B cell (primary cell): Measurements from ENCODE around the gene POLD4. TPM values are rescaled to one million over a fixed set of nuclear protein-coding genes. Genes with fewer than 3 reads are reported as not detected.

Experiments
- ATAC-seq: fragments of 200-7000 bp; cut with Tn5 transposase; one replicate; pipeline ENCODE4 v1.10.0; 2021; ENCODE audit warnings: low read depth, mild to moderate bottlenecking, moderate number of reproducible peaks, moderate library complexity
- CTCF ChIA-PET: fragments of 350-600 bp; sonication (Branson Sonifier 250); formaldehyde crosslinking; loops from one replicate; lab custom pipeline; 2021; ENCODE audit warnings: antibody characterized with exemption, inconsistent platforms; lab: Charles Lee
- POLR2A ChIA-PET: fragments of 350-600 bp; sonication (Branson Sonifier 250); formaldehyde crosslinking; loops from one replicate; lab custom pipeline; 2021; ENCODE audit warnings: antibody characterized with exemption; lab: Charles Lee
- DNase-seq: peaks from one replicate; pipeline ENCODE4 v3.0.0; 2013
- H2AFZ ChIP-seq: 2 replicates; pipeline ENCODE4 v1.6.1; 2012; ENCODE audit warnings: mild to moderate bottlenecking, low read depth, low read length; ENCODE audit not compliant: insufficient read depth, poor library complexity, severe bottlenecking
- H3K27ac ChIP-seq, 2 donors: 1 replicate in 1 of 2; 2 replicates in 1 of 2; pipeline ENCODE4 v1.5.1; 2012 to 2013; ENCODE audit warnings: low read length in 2 of 2, mild to moderate bottlenecking in 2 of 2, moderate library complexity in 1 of 2
- H3K27me3 ChIP-seq, 4 experiments: fragments of 200-600 bp in 1 of 4; sonication (generic) in 1 of 4; replicated peaks in 1 of 4; 1 replicate in 2 of 4; 2 replicates in 2 of 4; pipeline versions ENCODE4 v1.6.1 to v1.7.0; 2013 to 2016; ENCODE audit warnings: low read length in 3 of 4, mild to moderate bottlenecking in 2 of 4, mixed read lengths in 1 of 4, moderate library complexity in 1 of 4; ENCODE audit not compliant: insufficient read depth in 4 of 4, control insufficient read depth in 3 of 4; ENCODE audit errors: control extremely low read depth in 1 of 4
- H3K36me3 ChIP-seq, 2 experiments: replicated peaks in 1 of 2; 1 replicate in 1 of 2; 2 replicates in 1 of 2; pipeline versions ENCODE4 v1.6.1 to v1.7.1; 2013; ENCODE audit warnings: low read length in 1 of 2; ENCODE audit not compliant: insufficient read depth in 2 of 2, control insufficient read depth in 1 of 2; ENCODE audit errors: control extremely low read depth in 1 of 2, extremely low read depth in 1 of 2
- H3K4me1 ChIP-seq, 2 donors: fragments of 200-600 bp in 1 of 2; sonication (generic) in 1 of 2; 1 replicate in 1 of 2; 2 replicates in 1 of 2; pipeline versions ENCODE4 v1.5.1 to v1.6.1; 2013 to 2017; ENCODE audit warnings: low read length in 2 of 2; ENCODE audit not compliant: control insufficient read depth in 2 of 2, insufficient read depth in 2 of 2
- H3K4me2 ChIP-seq: replicated peaks from 2 replicates; pipeline ENCODE3; 2012; ENCODE audit warnings: mild to moderate bottlenecking, low read depth, low read length; ENCODE audit not compliant: poor library complexity, severe bottlenecking
- H3K4me3 ChIP-seq, 5 experiments: fragments of 200-600 bp in 1 of 5; sonication (generic) in 1 of 5; 1 replicate in 3 of 5; 2 replicates in 2 of 5; pipeline versions ENCODE4 v1.5.1 to v1.7.0; 2011 to 2016; ENCODE audit warnings: low read length in 4 of 5, mild to moderate bottlenecking in 4 of 5, low read depth in 2 of 5, control low read depth in 1 of 5, moderate library complexity in 1 of 5; ENCODE audit not compliant: insufficient read depth in 1 of 5; ENCODE audit errors: control extremely low read depth in 1 of 5, extremely low read depth in 1 of 5
- H3K79me2 ChIP-seq: fragments of 200-600 bp; sonication (generic); one replicate; pipeline ENCODE4 v1.6.0; 2016; ENCODE audit warnings: low read length; ENCODE audit not compliant: control insufficient read depth, insufficient read depth
- H3K9ac ChIP-seq: fragments of 200-600 bp; sonication (generic); 2 replicates; pipeline ENCODE4 v1.6.1; 2017; ENCODE audit warnings: mild to moderate bottlenecking, low read length, moderate library complexity
- H3K9me3 ChIP-seq, 3 donors: one replicate each; pipeline versions ENCODE4 v1.6.1 to v1.7.1; 2013; ENCODE audit warnings: low read length in 2 of 3; ENCODE audit not compliant: control insufficient read depth in 2 of 3, insufficient read depth in 1 of 3; ENCODE audit errors: control extremely low read depth in 1 of 3
- H4K20me1 ChIP-seq: 2 replicates; pipeline ENCODE4 v1.6.0; 2012; ENCODE audit warnings: mild to moderate bottlenecking, low read length; ENCODE audit not compliant: insufficient read depth, control insufficient read depth, poor library complexity, severe bottlenecking
- H3K27ac Mint-ChIP-seq: one replicate; pipeline ENCODE4 v1.8.0; 2021; ENCODE audit warnings: mixed read lengths
- H3K27me3 Mint-ChIP-seq: one replicate; pipeline ENCODE4 v1.8.0; 2021; ENCODE audit warnings: mixed read lengths
- H3K4me1 Mint-ChIP-seq: one replicate; pipeline ENCODE4 v1.8.0; 2021; ENCODE audit warnings: mixed read lengths
- H3K4me3 Mint-ChIP-seq: one replicate; pipeline ENCODE4 v1.8.0; 2021; ENCODE audit warnings: mixed read lengths
- H3K9me3 Mint-ChIP-seq: one replicate; pipeline ENCODE4 v1.8.0; 2022; ENCODE audit warnings: mixed read lengths; ENCODE audit not compliant: insufficient read depth
- EZH2 ChIP-seq: IDR thresholded peaks from 2 replicates; pipeline ENCODE4 v1.6.1; 2012; ENCODE audit warnings: borderline replicate concordance, low read depth, mild to moderate bottlenecking, moderate library complexity, low read length; ENCODE audit not compliant: insufficient read depth, poor library complexity, severe bottlenecking
- WGBS: methylation state at CpG from one replicate; pipeline ENCODE4 v1.1.5; 2013; ENCODE audit warnings: missing lambda C conversion rate; ENCODE audit not compliant: insufficient coverage; 5-methylcytosine and 5-hydroxymethylcytosine counted together
- intact Hi-C: fragments of 100-400 bp; cut with micrococcal nuclease; formaldehyde crosslinking; loops from one replicate; pipeline ENCODE4 v1.10.0; 2022
- polyA plus RNA-seq: library from polyadenylated mRNA; depleted of rRNA; stranded (reverse); fragments of >200 nt; gene quantifications from 2 replicates; pipeline ENCODE4 v1.2.3, GENCODE V29; 2012
- total RNA-seq, 2 donors: library from RNA; stranded (reverse); fragments of 120-200 nt in 1 of 2; gene quantifications; 1 replicate in 1 of 2; 2 replicates in 1 of 2; pipeline versions ENCODE4 v1.2.3 to v1.2.4, GENCODE V29; 2013 to 2022
- TF ChIP-seq, protein P1 (sequence below): fragments of 200-600 bp; IDR thresholded peaks from one replicate; pipeline ENCODE4 v1.8.0; 2022; ENCODE audit warnings: antibody characterized with exemption, mild to moderate bottlenecking

Gene POLD4
- total and polyA plus RNA-seq, 2 donors (not counting 1 experiment from before 2014, with no cell fraction given), result 210 to 559 TPM

- H3K79me2 ChIP-seq, result no peaks in the 10 kb centered on the region
- H3K4me2 ChIP-seq, result no peak overlapping the region
- H4K20me1 ChIP-seq, result peaks cover 13% of the 10 kb centered on the region
- no peak overlapping the region for H3K9ac ChIP-seq
- H3K27me3 Mint-ChIP-seq, result no peaks in the 10 kb centered on the region
- CTCF ChIA-PET, result no interaction called here
- H3K4me1 ChIP-seq, result peaks cover 3 to 4% of the 10 kb centered on the region in 2 donors
- H2AFZ ChIP-seq, result no peak overlapping the region
- H3K4me1 Mint-ChIP-seq, result peaks cover 2% of the 10 kb centered on the region
- no peak overlapping the region for H3K27ac Mint-ChIP-seq
- WGBS, result 96% methylated on average over 16 of the region's 19 CpGs
- no peaks in the 10 kb centered on the region for H3K9me3 Mint-ChIP-seq
- peaks cover 0 to 8% of the 10 kb centered on the region in 2 experiments for H3K36me3 ChIP-seq
- no peaks in the 10 kb centered on the region for H3K27me3 ChIP-seq
- no peak overlapping the region for H3K4me3 ChIP-seq
- intact Hi-C loops, result no loop called here
- H3K9me3 ChIP-seq, result no peaks in the 10 kb centered on the region
- DNase-seq (no peak), ATAC-seq (no peak)
- POLR2A ChIA-PET, result no interaction called here
- H3K4me3 Mint-ChIP-seq, result no peak overlapping the region
- TF ChIP-seq, protein P1, sequence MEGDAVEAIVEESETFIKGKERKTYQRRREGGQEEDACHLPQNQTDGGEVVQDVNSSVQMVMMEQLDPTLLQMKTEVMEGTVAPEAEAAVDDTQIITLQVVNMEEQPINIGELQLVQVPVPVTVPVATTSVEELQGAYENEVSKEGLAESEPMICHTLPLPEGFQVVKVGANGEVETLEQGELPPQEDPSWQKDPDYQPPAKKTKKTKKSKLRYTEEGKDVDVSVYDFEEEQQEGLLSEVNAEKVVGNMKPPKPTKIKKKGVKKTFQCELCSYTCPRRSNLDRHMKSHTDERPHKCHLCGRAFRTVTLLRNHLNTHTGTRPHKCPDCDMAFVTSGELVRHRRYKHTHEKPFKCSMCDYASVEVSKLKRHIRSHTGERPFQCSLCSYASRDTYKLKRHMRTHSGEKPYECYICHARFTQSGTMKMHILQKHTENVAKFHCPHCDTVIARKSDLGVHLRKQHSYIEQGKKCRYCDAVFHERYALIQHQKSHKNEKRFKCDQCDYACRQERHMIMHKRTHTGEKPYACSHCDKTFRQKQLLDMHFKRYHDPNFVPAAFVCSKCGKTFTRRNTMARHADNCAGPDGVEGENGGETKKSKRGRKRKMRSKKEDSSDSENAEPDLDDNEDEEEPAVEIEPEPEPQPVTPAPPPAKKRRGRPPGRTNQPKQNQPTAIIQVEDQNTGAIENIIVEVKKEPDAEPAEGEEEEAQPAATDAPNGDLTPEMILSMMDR, result no peak
- no peak for TF ChIP-seq EZH2
- no peak overlapping the region for H3K27ac ChIP-seq
These were observed 46.4 kb downstream of the POLD4 start for GRCh38 chr11:67306769-67307544.

DNA sequence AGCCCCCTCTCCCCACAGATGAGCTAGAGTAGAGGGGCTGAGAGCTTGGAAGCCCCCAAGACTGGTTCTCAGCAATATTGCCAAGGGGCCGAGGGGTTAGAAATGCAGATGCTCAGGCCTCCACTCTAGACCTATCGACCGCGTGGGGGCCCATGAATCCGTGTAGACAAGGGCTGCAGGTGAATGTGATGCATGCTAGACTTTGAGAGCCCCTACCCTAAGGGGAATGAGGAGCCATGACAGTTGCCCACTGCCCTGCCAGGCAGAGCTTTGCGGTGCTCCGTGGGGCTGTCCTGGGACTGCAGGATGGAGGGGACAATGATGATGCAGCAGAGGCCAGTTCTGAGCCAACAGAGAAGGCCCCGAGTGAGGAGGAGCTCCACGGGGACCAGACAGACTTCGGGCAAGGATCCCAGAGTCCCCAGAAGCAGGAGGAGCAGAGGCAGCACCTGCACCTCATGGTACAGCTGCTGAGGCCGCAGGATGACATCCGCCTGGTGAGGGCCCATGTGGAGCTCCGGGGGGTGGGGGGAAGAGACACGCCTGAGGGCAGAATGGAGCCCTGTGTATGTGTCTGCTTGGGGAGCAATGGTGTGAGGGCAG, 48.7 kb downstream of the POLD4 start:
- peaks cover 2% of the 10 kb centered on the region for H3K4me1 Mint-ChIP-seq
- H3K27ac Mint-ChIP-seq, result no peak overlapping the region
- H3K27ac ChIP-seq, result no peak overlapping the region
- H3K9ac ChIP-seq, result no peak overlapping the region
- ATAC-seq (no peak), DNase-seq (no peak)
- H3K4me2 ChIP-seq, result peak overlapping the region; percentile 75
- peaks cover 4 to 31% of the 10 kb centered on the region in 2 experiments for H3K36me3 ChIP-seq
- ChIA-PET POLR2A (interaction anchor here (0.5 to 1.2 kb wide), 4 partner anchors 10 to 49 kb away, joined by 3 to 4 read pairs (median 4); partner anchors contain the start of gene POLD4), CTCF (interaction anchor here (2.6 kb wide), 1 partner anchor 12 kb away, joined by 8 read pairs; no protein-coding TSS in a partner anchor)
- no peaks in the 10 kb centered on the region for H3K27me3 Mint-ChIP-seq
- peaks cover 3 to 4% of the 10 kb centered on the region in 2 donors for H3K4me1 ChIP-seq
- intact Hi-C loops, result no loop called here
- H3K27me3 ChIP-seq, result no peaks in the 10 kb centered on the region
- no peaks in the 10 kb centered on the region for H3K9me3 Mint-ChIP-seq
- TF ChIP-seq, protein P1, result no peak
- TF ChIP-seq EZH2, result no peak
- H3K79me2 ChIP-seq, result peaks cover 5% of the 10 kb centered on the region
- WGBS, result 97% methylated on average over 14 of the region's 14 CpGs
- H4K20me1 ChIP-seq, result peaks cover 36% of the 10 kb centered on the region
- no peak overlapping the region for H3K4me3 Mint-ChIP-seq
- H2AFZ ChIP-seq, result no peak overlapping the region
- no peak overlapping the region for H3K4me3 ChIP-seq
- H3K9me3 ChIP-seq, result no peaks in the 10 kb centered on the region
